H1 (cell line): ENCODE measurements around the gene MRPL34. TPM values are rescaled to one million over a fixed set of nuclear protein-coding genes. Genes with fewer than 3 reads are reported as not detected.

Experiments
- polyA plus RNA-seq, 7 experiments: library from polyadenylated mRNA; depleted of rRNA in 3 of 7; stranded (reverse) in 5 of 7; unstranded in 2 of 7; fragments of >200 nt in 5 of 7; fragments of 200-250 nt in 2 of 7; gene quantifications; 1 replicate in 5 of 7; 2 replicates in 1 of 7; 4 replicates in 1 of 7; pipeline versions ENCODE4 v1.2.1 to v1.2.3, GENCODE V29; 2011 to 2013; ENCODE audit warnings: missing spikeins in 2 of 7, mixed read lengths in 2 of 7
- total RNA-seq: library from RNA; stranded (reverse); fragmentation: NEBNext Ultra II Directional; extraction: Animal tissue kit (Norgen Biotek cat#: 25700); gene quantifications from 2 replicates; pipeline ENCODE4 v1.2.1, GENCODE V29; 2021
- TF ChIP-seq, protein P1 (sequence below): fragments of 300-600 bp; sonication (generic); IDR thresholded peaks from 2 replicates; pipeline ENCODE4 v1.7.1; 2012; ENCODE audit warnings: low read length, moderate library complexity, mild to moderate bottlenecking, inconsistent platforms; ENCODE audit not compliant: insufficient replicate concordance

MRPL34 gene
- total and polyA plus RNA-seq, 2 of the 8 experiments (the other 6 are each of a cell fraction or from before 2014, with no cell fraction given), result 91.9 to 99.6 TPM

DNA sequence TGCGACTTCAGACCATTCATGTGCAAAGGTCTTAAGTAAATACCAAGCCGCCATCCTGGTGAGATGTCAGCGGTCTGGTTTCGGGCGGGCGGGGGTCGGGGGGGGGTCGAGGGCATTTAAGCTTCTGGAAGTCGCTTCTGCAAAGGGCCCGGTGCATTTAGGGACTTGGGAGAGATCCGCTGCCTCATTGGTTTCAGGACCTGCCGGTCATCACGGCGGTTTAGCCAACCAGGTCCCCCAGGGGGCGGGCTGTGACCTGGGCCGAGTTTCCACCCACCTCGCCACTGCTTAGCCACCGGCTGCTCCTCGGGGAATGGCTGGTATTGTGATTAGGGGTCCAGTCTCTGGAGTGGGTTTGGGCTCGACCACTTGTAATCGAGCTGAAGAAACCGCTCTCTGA lies 16.2 kb upstream of the MRPL34 start (continued):
- TF ChIP-seq, protein P1, sequence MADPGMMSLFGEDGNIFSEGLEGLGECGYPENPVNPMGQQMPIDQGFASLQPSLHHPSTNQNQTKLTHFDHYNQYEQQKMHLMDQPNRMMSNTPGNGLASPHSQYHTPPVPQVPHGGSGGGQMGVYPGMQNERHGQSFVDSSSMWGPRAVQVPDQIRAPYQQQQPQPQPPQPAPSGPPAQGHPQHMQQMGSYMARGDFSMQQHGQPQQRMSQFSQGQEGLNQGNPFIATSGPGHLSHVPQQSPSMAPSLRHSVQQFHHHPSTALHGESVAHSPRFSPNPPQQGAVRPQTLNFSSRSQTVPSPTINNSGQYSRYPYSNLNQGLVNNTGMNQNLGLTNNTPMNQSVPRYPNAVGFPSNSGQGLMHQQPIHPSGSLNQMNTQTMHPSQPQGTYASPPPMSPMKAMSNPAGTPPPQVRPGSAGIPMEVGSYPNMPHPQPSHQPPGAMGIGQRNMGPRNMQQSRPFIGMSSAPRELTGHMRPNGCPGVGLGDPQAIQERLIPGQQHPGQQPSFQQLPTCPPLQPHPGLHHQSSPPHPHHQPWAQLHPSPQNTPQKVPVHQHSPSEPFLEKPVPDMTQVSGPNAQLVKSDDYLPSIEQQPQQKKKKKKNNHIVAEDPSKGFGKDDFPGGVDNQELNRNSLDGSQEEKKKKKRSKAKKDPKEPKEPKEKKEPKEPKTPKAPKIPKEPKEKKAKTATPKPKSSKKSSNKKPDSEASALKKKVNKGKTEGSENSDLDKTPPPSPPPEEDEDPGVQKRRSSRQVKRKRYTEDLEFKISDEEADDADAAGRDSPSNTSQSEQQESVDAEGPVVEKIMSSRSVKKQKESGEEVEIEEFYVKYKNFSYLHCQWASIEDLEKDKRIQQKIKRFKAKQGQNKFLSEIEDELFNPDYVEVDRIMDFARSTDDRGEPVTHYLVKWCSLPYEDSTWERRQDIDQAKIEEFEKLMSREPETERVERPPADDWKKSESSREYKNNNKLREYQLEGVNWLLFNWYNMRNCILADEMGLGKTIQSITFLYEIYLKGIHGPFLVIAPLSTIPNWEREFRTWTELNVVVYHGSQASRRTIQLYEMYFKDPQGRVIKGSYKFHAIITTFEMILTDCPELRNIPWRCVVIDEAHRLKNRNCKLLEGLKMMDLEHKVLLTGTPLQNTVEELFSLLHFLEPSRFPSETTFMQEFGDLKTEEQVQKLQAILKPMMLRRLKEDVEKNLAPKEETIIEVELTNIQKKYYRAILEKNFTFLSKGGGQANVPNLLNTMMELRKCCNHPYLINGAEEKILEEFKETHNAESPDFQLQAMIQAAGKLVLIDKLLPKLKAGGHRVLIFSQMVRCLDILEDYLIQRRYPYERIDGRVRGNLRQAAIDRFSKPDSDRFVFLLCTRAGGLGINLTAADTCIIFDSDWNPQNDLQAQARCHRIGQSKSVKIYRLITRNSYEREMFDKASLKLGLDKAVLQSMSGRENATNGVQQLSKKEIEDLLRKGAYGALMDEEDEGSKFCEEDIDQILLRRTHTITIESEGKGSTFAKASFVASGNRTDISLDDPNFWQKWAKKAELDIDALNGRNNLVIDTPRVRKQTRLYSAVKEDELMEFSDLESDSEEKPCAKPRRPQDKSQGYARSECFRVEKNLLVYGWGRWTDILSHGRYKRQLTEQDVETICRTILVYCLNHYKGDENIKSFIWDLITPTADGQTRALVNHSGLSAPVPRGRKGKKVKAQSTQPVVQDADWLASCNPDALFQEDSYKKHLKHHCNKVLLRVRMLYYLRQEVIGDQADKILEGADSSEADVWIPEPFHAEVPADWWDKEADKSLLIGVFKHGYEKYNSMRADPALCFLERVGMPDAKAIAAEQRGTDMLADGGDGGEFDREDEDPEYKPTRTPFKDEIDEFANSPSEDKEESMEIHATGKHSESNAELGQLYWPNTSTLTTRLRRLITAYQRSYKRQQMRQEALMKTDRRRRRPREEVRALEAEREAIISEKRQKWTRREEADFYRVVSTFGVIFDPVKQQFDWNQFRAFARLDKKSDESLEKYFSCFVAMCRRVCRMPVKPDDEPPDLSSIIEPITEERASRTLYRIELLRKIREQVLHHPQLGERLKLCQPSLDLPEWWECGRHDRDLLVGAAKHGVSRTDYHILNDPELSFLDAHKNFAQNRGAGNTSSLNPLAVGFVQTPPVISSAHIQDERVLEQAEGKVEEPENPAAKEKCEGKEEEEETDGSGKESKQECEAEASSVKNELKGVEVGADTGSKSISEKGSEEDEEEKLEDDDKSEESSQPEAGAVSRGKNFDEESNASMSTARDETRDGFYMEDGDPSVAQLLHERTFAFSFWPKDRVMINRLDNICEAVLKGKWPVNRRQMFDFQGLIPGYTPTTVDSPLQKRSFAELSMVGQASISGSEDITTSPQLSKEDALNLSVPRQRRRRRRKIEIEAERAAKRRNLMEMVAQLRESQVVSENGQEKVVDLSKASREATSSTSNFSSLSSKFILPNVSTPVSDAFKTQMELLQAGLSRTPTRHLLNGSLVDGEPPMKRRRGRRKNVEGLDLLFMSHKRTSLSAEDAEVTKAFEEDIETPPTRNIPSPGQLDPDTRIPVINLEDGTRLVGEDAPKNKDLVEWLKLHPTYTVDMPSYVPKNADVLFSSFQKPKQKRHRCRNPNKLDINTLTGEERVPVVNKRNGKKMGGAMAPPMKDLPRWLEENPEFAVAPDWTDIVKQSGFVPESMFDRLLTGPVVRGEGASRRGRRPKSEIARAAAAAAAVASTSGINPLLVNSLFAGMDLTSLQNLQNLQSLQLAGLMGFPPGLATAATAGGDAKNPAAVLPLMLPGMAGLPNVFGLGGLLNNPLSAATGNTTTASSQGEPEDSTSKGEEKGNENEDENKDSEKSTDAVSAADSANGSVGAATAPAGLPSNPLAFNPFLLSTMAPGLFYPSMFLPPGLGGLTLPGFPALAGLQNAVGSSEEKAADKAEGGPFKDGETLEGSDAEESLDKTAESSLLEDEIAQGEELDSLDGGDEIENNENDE, result no peak
